Esophagus muscularis mucosa (tissue), 4 donors: ENCODE measurements around the gene HAUS2. TPM values are rescaled to one million over a fixed set of nuclear protein-coding genes. Genes with fewer than 3 reads are reported as not detected.
A peak's percentile ranks its signal among the peaks of the same experiment; 100 is the strongest.

ENCODE experiments used
- DNase-seq: peaks from one replicate; pipeline ENCODE4 v3.0.0-alpha.2; 2017; ENCODE audit errors: extremely low spot score
- H3K27ac ChIP-seq, 4 donors: fragments of 200-600 bp; sonication (generic); replicated peaks in 1 of 4; 1 replicate in 3 of 4; 2 replicates in 1 of 4; pipeline ENCODE4 v1.5.1; 2016 to 2019; ENCODE audit warnings: mild to moderate bottlenecking in 1 of 4
- H3K27me3 ChIP-seq, 4 donors: fragments of 200-600 bp; sonication (generic); one replicate each; pipeline versions ENCODE4 v1.5.1 to v1.6.0; 2016 to 2019
- H3K36me3 ChIP-seq, 4 donors: fragments of 200-600 bp; sonication (generic); one replicate each; pipeline ENCODE4 v1.5.1; 2016 to 2019
- H3K4me1 ChIP-seq, 4 donors: fragments of 200-600 bp; sonication (generic); one replicate each; pipeline ENCODE4 v1.5.1; 2016 to 2019
- H3K4me3 ChIP-seq, 4 donors: fragments of 200-600 bp; sonication (generic); 1 replicate in 2 of 4; 2 replicates in 2 of 4; pipeline ENCODE4 v1.5.1; 2016 to 2019; ENCODE audit warnings: mild to moderate bottlenecking in 4 of 4, moderate library complexity in 1 of 4
- H3K9me3 ChIP-seq, 4 donors: fragments of 200-600 bp; sonication (generic); 1 replicate in 3 of 4; 2 replicates in 1 of 4; pipeline ENCODE4 v1.5.1; 2016 to 2019
- EP300 ChIP-seq: sonication (generic); formaldehyde crosslinking; IDR thresholded peaks from one replicate; pipeline ENCODE4 v1.6.1; 2017; ENCODE audit warnings: antibody characterized with exemption
- POLR2A ChIP-seq: fragments of 450-650 bp; IDR thresholded peaks from one replicate; pipeline ENCODE4 v1.6.1; 2017; ENCODE audit warnings: antibody characterized with exemption, moderate library complexity, mild to moderate bottlenecking, low read depth
- POLR2AphosphoS5 ChIP-seq, 2 donors: sonication (generic); formaldehyde crosslinking; IDR thresholded peaks; one replicate each; pipeline ENCODE4 v1.6.1; 2017; ENCODE audit warnings: antibody characterized with exemption in 2 of 2
- WGBS: methylation state at CpG from one replicate; pipeline ENCODE4 v1.1.5; 2018; 5-methylcytosine and 5-hydroxymethylcytosine counted together
- intact Hi-C: fragments of 100-400 bp; cut with DNase I; formaldehyde crosslinking; loops from one replicate; pipeline ENCODE4 v1.15.1; 2023
- total RNA-seq, 4 donors: library from RNA; depleted of rRNA; stranded (reverse); fragments of >200 nt; gene quantifications; one replicate each; pipeline versions ENCODE4 v1.1.0 to v1.2.1, GENCODE V29; 2016
- TF ChIP-seq, protein P1 (sequence below), 3 experiments: fragments of 200-600 bp in 2 of 3; fragments of 450-650 bp in 1 of 3; sonication (generic) in 2 of 3; IDR thresholded peaks; one replicate each; pipeline ENCODE4 v1.5.1; 2017 to 2019; ENCODE audit warnings: antibody characterized with exemption in 3 of 3, mild to moderate bottlenecking in 2 of 3, moderate library complexity in 1 of 3

Gene HAUS2
- total RNA-seq, 4 donors from 2014 or later: 13.2 to 28.2 (median 16.0) TPM

DNA sequence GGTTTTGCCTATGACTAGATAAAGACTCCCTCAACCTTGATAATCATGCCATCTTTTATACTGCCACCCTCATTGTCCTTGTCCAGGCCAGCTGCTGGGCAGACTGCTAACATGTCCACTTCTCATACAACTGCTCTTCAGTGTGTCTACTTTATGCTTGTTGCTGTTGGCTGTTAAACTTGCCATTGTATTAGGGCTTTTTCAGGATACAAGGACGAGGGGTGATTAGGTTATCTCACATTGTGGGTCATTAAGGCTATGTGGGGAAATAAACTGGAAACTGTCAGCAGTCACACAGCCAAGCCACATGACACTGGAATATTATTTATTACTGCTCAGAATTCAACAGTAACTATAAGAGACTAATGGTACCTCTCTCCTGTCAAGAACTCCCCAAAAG lies 62.9 kb downstream of the HAUS2 start:
- no peak overlapping the region for H3K27ac ChIP-seq
- no peaks in the 10 kb centered on the region for H3K9me3 ChIP-seq
- H3K36me3 ChIP-seq: peaks cover 0 to 4% (median 0%) of the 10 kb centered on the region in 4 donors
- TF ChIP-seq POLR2AphosphoS5 (IDR thresholded peaks at IDR 0.05) (no peak), EP300 (no peak), POLR2A (no peak)
- TF ChIP-seq, protein P1, sequence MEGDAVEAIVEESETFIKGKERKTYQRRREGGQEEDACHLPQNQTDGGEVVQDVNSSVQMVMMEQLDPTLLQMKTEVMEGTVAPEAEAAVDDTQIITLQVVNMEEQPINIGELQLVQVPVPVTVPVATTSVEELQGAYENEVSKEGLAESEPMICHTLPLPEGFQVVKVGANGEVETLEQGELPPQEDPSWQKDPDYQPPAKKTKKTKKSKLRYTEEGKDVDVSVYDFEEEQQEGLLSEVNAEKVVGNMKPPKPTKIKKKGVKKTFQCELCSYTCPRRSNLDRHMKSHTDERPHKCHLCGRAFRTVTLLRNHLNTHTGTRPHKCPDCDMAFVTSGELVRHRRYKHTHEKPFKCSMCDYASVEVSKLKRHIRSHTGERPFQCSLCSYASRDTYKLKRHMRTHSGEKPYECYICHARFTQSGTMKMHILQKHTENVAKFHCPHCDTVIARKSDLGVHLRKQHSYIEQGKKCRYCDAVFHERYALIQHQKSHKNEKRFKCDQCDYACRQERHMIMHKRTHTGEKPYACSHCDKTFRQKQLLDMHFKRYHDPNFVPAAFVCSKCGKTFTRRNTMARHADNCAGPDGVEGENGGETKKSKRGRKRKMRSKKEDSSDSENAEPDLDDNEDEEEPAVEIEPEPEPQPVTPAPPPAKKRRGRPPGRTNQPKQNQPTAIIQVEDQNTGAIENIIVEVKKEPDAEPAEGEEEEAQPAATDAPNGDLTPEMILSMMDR (IDR thresholded peaks at IDR 0.05): no peak
- no peak for DNase-seq
- intact Hi-C loops: no loop called here
- H3K4me1 ChIP-seq: peaks cover 30 to 65% (median 55%) of the 10 kb centered on the region in 4 donors
- no peaks in the 10 kb centered on the region for H3K27me3 ChIP-seq
- WGBS: 43% methylated on average over 1 of the region's 1 CpG
- no peak overlapping the region for H3K4me3 ChIP-seq

DNA sequence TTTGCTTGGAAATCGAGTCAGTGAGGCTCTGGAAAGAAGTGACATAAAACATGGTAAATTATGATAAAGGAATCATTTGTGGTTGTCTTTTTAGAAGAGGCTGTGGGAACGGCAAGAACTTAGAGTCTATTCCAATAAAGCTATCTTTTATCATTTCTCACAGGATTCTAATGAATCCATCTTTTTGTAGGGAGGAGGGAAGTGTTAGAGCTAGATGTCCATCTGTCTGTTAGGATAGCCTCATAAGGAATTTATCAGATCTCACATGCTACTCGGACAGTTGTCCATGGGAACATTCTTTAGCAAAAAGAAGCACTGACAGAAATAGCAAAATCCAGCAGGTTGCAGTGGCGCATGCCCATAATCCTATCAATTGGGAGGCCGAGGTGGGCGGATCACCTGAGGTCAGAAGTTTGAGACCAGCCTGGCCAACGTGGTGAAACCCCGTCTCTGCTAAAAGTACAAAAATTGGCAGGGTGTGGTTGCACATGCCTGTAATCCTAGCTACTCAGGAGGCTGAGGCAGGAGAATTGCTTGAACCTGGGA lies 63.8 kb downstream of the HAUS2 start:
- TF ChIP-seq, protein P1 (IDR thresholded peaks at IDR 0.05): no peak
- WGBS: 77% methylated on average over 8 of the region's 8 CpGs
- Histone ChIP-seq H3K36me3 (peaks cover 0 to 1% (median 0%) of the 10 kb centered on the region in 4 donors), H3K4me1 (peaks cover 30 to 67% (median 60%) of the 10 kb centered on the region in 4 donors), H3K4me3 (no peak overlapping the region), H3K9me3 (no peaks in the 10 kb centered on the region), H3K27ac (no peak overlapping the region), H3K27me3 (no peaks in the 10 kb centered on the region)
- DNase-seq: no peak
- intact Hi-C loops: no loop called here

DNA sequence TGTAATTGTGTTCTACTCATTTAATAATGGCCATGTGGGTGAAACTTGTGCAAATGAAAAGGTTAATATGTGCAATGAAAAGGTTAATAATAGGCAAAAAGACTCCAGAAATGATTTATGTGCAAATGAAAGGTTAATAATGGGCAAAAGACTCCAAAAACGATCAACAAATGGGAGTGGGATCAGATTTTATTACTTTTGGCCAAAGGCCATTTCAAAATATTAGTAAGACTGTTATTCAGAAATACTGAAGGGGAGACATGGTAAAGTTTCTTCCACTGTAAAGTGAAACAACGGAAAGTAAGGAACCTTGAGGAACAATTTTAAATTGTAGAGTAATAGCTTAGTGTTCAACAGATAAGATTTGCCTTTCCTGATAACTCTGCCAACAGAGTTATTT lies 67.5 kb downstream of the HAUS2 start:
- H3K9me3 ChIP-seq: no peaks in the 10 kb centered on the region
- peaks cover 7 to 41% (median 32%) of the 10 kb centered on the region in 4 donors for H3K4me1 ChIP-seq
- peak overlapping the region in 1 of 4 donors; percentile 8 for H3K27ac ChIP-seq
- no peak overlapping the region for H3K4me3 ChIP-seq
- no peak for TF ChIP-seq EP300
- TF ChIP-seq POLR2A: no peak
- TF ChIP-seq POLR2AphosphoS5 (IDR thresholded peaks at IDR 0.05): no peak
- TF ChIP-seq, protein P1 (IDR thresholded peaks at IDR 0.05): no peak
- H3K36me3 ChIP-seq: peaks cover 0 to 11% (median 9%) of the 10 kb centered on the region in 4 donors
- intact Hi-C loops: no loop called here
- no peak for DNase-seq
- H3K27me3 ChIP-seq: no peaks in the 10 kb centered on the region
- WGBS: 41% methylated on average over 2 of the region's 2 CpGs

Other genes with a start within 250 kb of the HAUS2 start
- 1 to 10 TPM; 2.3 to 7.5 (median 4.7) TPM for gene CAPN3, start 189.3 kb upstream of the HAUS2 start, total RNA-seq
- 100 to 1,000 TPM; 312 to 568 (median 428) TPM for gene ZNF106, start 57.7 kb upstream of the HAUS2 start, total RNA-seq
- 10 to 100 TPM; 48.6 to 76.2 (median 55.1) TPM for gene SNAP23, start 53.2 kb upstream of the HAUS2 start, total RNA-seq
- gene LRRC57, start within 50 bp of the HAUS2 start, total RNA-seq: 10 to 100 TPM; 12.8 to 20.1 (median 17.3) TPM
- 10 to 100 TPM; 14.2 to 46.9 (median 33.3) TPM for gene STARD9, start 26.8 kb downstream of the HAUS2 start, total RNA-seq
- 10 to 100 TPM in 3 of 4 donors, 1 to 10 TPM in 1; 8.9 to 12.8 (median 11.3) TPM for gene CDAN1, start 188.3 kb downstream of the HAUS2 start, total RNA-seq